Measurements from ENCODE around the gene ITPR3.

DNA sequence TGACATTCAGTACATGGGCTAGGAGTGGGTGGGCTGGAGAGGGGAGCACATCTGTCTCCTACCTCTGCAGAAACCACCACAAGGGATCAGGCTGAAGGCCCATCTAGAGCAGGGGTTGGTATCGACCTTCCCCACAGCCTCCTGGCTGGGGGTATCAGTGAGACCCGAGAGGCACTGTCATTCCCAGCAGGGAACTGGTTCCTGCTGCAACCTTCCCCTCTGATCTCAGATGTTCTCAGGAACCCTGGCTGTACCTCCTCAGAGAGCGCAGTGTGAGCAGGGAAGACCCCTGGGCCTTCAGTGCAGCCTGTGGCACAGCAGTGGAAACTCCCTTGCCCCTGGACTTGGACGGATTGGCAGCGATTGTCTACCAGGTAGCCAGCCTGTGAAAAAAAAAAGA lies 117.8 kb downstream of the ITPR3 start:
- TF ChIP-seq POLR2A (IDR thresholded peaks at IDR 0.05), result no peak
- TF ChIP-seq, protein P1, sequence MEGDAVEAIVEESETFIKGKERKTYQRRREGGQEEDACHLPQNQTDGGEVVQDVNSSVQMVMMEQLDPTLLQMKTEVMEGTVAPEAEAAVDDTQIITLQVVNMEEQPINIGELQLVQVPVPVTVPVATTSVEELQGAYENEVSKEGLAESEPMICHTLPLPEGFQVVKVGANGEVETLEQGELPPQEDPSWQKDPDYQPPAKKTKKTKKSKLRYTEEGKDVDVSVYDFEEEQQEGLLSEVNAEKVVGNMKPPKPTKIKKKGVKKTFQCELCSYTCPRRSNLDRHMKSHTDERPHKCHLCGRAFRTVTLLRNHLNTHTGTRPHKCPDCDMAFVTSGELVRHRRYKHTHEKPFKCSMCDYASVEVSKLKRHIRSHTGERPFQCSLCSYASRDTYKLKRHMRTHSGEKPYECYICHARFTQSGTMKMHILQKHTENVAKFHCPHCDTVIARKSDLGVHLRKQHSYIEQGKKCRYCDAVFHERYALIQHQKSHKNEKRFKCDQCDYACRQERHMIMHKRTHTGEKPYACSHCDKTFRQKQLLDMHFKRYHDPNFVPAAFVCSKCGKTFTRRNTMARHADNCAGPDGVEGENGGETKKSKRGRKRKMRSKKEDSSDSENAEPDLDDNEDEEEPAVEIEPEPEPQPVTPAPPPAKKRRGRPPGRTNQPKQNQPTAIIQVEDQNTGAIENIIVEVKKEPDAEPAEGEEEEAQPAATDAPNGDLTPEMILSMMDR (IDR thresholded peaks at IDR 0.05), result no peak
- no peak for TF ChIP-seq POLR2AphosphoS5 (IDR thresholded peaks at IDR 0.05)
